Activated T-cell treated with anti-CD3 and anti-CD28 coated beads, Interleukin-2, amount 50 U/mL, for 48 hours (primary cell): ENCODE data around the gene FRMD5.
"Not testable (repeated sequence)": the region's sequence is repeated elsewhere in the genome, so short reads cannot be mapped to it uniquely, and the experiment has no call there.

ENCODE experiments used
- DNase-seq, 2 experiments: peaks; one replicate each; pipeline ENCODE4 v3.0.0-alpha.2; 2020

Gene FRMD5

GRCh38 chr15:44087578-44088465 lies 107.2 kb downstream of the FRMD5 start:
- no peak for DNase-seq

- no peak for DNase-seq
These were observed 110.3 kb downstream of the FRMD5 start for GRCh38 chr15:44084770-44085169.

- DNase-seq, result no peak
These were observed 110.9 kb downstream of the FRMD5 start for GRCh38 chr15:44084171-44084570.

- no peak for DNase-seq
These were observed 112.4 kb downstream of the FRMD5 start for GRCh38 chr15:44082558-44083157.

GRCh38 chr15:44081026-44082013 lies 113.8 kb downstream of the FRMD5 start:
- no peak for DNase-seq

- no peak for DNase-seq
These were observed 119.5 kb downstream of the FRMD5 start for GRCh38 chr15:44075535-44075934.

GRCh38 chr15:44069489-44069888 lies 125.6 kb downstream of the FRMD5 start:
- DNase-seq, result no peak

- DNase-seq, result no peak
These were observed 126.7 kb downstream of the FRMD5 start for GRCh38 chr15:44068347-44068746.

- peak; percentile 68 for DNase-seq
These were observed 128.8 kb downstream of the FRMD5 start for GRCh38 chr15:44066211-44066827.

GRCh38 chr15:44064706-44065105 lies 130.4 kb downstream of the FRMD5 start:
- no peak for DNase-seq

- DNase-seq, result no peak
These were observed 136.9 kb downstream of the FRMD5 start for GRCh38 chr15:44058126-44058525.

GRCh38 chr15:44045661-44046060 lies 149.4 kb downstream of the FRMD5 start:
- DNase-seq, result no peak

GRCh38 chr15:44045217-44045616 lies 149.9 kb downstream of the FRMD5 start:
- DNase-seq, result no peak

- no peak for DNase-seq
These were observed 156.3 kb downstream of the FRMD5 start for GRCh38 chr15:44038755-44039191.

- no peak for DNase-seq
These were observed 159.0 kb downstream of the FRMD5 start for GRCh38 chr15:44035781-44036699.

- no peak for DNase-seq
These were observed 160.0 kb downstream of the FRMD5 start for GRCh38 chr15:44034933-44035624.

GRCh38 chr15:44034334-44034733 lies 160.7 kb downstream of the FRMD5 start:
- no peak for DNase-seq

- DNase-seq, result no peak
These were observed 161.2 kb downstream of the FRMD5 start for GRCh38 chr15:44033894-44034293.

GRCh38 chr15:44032820-44033219 lies 162.3 kb downstream of the FRMD5 start:
- not testable (repeated sequence) for DNase-seq

- no peak for DNase-seq
These were observed 165.0 kb downstream of the FRMD5 start for GRCh38 chr15:44029940-44030568.
